Superior temporal gyrus (tissue), 1 donor: ENCODE data around the gene BIK.
"Not testable (repeated sequence)": the region's sequence is repeated elsewhere in the genome, so short reads cannot be mapped to it uniquely, and the experiment has no call there.

Experiments
- DNase-seq: peaks from one replicate; pipeline ENCODE4 v3.0.0-alpha.2; 2016; ENCODE audit errors: extremely low spot score

The BIK gene, protein sequence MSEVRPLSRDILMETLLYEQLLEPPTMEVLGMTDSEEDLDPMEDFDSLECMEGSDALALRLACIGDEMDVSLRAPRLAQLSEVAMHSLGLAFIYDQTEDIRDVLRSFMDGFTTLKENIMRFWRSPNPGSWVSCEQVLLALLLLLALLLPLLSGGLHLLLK

DNA sequence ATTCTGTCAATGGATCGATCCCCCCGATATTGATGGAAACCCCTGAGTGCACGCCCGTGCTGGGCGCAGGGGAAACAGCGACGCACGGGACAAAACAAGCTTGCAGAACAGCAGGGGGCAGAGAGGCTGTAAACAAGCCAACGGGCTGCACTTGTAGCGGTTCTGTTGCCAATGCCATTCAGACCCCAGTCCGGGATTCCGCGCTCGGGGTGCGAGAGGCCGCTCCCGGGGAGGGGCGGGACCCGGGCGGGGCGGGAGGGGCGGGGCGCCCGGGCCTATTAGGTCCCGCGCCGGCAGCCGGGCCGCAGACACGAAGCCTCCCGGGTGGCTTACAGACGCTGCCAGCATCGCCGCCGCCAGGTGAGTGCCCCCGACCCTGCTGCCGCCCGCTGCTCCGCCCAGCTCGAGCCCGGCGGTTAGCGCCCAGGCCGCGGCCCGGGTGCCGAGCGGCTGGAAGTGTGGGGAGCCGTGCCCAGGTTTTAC, at the start of gene BIK:
Gene BIK (plus strand): TSS at position 307 of the 483 bp plus-strand sequence. CDS start 13,273 bp downstream, outside the sequence.
- DNase-seq, result no peak

DNA sequence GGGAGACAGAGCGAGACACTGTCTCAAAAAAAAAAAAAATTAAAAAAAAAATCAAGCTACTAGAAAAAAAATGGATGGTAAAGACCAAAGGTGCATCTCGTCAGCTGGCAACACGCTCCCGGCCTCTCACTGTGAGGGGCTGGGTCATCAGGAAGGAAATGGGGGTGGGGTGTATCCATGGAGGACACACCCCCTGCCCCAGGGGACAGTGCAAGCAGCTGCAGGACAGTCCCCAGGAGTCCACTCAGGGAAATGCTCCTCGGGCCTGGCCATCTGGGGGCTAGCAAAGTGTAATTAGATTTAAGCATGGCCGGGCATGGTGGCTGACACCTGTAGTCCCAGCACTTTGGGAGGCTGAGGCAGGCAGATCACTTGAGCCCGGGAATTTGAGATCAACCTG, 44.4 kb upstream of the BIK start:
- no peak for DNase-seq

DNA sequence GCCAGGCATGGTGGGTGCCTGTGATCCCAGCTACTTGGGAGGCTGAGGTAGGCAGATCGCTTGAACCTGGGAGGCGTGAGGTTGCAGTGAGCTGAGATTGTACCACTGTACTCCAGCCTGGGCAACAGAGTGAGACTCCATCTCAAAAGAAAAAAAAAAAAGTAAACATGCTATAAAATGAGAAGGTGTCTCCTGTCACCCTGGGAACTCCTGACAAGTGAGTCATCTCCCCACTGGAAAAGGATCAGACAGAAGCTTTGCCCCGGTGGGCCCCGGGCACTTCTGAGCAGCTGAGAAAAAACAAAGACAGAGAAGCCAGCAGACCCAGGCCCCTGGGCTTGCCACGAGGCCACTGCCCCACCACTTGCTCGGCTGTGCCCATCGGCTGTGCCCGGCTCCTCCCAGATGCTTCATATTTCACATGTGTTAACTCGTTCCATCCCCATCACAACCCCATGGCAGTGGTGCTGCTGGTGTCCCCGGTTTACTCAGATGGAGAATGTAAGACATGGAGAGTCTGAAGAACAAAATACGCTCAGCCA, 43.6 kb upstream of the BIK start:
- DNase-seq, result no peak

DNA sequence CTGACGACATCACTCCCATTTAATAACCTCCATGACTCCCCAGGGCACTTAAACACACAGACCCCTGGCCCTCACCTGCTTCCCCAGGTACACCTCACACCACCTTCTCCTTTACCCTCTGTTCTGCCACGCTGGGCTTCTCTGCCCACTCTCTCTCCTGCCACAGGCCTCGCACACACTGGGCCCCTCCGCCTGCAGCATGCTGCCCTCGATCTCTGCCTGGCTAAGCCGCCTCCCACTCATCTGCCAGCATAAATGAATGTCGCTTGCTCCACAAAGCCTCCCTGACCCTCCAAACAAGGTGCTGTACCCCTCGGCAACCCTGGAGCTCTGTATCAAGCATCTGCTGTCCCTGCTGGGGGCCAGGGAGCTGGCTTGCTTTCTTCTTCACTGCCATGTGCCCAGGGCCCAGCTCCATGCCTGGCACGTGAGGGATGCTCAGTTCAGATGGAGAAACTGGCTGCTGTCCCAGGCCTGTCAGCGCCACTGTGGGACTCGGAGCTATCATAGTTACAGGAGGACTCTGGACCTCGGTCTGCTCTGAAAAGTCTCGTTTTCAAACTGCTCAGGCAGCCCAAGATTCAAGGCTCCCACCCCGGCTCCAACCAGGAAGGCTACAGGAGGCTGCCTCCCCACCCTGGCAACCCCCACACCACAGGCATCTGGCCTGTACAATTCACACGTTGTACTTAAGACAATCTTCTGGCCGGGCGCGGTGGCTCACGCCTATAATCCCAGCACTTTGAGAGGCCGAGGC, 33.3 kb upstream of the BIK start:
- DNase-seq, result peak; percentile 22

DNA sequence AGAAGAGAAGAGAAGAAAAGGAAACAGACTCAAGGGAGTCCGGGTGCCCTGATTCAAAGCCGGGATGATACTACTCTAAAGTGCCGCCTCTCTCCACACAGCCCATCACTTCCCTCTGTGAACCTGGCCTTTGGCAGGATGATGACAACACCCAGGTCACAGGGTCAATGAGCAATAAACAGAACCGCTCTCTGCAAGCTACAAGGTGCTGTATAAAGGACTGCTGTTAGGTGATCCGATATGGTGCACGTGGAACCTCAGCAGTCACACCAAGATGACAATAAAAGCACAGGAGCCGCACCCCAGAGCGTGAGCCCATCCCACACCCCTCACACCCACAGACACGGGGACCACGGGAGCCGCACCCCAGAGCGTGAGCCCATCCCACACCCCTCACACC, 32.0 kb upstream of the BIK start:
- DNase-seq, result no peak

DNA sequence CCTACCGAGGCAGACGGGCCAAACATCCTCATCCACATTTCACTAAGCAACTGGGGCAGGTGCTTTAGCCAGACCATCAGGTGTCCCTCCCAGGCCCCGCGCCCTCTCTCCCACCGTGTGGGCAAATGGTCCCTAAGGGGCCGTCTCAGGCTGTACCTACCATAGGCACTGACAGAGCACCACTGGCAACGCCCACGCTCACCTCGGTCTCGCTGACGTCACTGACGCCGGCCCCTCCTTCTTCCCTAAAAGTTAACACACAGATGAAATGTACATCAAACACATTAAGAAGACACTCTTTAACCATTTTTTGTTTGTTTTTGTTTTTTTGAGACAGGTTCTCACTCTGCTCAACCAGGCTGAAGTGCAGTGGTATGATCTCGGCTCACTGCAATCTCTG, 30.8 kb upstream of the BIK start:
- DNase-seq, result no peak

DNA sequence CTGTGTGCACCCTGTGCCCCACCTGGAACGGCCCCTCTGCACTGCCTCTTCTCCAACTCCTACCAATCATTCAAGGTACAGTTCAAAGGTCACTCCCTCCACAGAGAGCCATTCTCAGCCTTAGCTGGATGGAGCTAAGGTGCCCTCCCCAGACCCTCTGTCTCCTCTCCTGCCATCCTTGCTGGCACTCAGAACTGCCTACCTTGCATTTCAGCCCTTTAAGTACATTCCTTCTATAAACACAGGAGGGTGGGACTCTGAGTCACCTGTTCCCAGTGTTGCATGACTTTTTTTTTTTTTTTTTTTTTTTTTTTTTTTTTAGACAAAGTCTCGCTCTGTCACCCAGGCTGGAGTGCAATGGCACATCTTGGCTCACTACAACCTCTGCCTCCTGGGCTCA, 29.9 kb upstream of the BIK start:
- DNase-seq, result no peak

DNA sequence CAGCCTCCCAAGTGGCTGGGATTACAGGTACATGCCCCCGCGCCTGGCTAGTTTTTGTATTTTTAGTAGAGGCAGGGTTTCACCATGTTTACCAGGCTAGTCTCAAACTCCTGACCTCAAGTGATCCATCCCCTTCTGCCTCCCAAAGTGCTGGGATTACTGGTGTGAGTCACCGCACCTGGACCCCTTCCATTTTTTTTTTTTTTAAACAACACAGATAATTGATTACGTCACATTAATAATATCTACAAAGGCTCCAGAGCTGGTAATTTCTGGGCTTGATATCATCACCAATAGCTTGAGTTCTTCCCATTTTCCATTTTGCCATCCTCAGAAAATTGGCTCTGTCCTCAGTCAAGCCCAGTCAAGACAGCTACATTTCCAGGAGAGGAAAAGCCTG, 28.6 kb upstream of the BIK start:
- no peak for DNase-seq

DNA sequence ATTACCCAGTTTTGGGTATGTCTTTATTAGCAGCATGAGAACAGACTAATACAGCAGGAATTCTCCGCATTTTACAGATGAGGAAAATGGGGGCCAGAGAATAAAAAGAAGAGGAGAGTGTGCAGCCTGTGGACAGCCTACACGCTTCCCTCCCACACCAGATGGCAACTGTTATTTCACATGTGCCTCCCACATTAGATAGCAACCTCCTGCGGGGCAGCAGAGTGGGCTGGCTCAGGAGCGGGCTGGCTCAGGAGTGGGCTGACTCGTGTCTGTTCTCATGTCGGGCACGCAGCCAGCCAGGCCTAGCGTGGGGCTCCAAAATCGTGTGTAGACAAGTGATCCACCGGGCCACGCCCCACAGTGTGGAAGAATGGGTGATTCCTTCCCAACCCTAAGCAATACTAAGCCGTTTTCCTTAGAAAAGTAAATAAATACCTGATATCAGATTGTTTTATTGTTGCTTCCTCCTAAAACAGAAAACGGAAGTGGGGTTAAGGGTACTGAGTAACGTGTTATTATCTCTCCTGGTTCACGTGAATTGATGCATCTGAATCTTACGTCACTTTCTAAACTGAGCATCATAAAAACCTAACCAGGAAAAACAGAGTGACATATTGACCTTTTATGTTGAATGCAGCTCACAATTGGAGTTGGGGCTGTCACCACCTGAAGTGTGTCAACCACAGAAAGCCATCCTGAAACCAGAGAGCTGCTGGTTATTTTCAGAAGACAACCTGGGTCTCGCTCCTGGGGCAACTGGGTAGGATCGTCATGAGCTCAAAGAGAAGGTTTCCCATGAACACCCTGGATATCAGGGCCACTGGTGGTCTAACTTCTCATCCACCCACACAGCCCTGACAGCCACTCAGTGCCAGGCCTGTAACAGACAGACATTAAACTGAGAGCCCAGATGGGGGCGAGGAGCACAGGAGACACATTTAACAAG, 24.6 kb upstream of the BIK start:
- DNase-seq, result no peak

DNA sequence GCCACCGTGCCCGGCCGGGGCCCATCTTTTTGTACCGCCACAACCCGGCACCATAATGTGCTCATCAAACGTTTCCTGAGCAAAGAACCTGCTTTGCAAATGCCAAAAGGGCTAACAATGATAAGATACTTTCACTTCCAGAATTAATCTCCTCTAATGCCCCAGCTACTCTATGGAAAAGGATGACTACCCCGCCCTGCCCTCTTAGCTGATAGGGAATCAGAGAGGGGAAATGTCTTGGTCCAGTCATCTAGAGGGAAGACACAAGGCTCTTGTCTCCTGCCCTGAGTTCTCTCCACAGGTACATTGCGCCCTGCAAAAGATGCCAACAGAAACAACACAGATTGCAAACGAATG, 21.9 kb upstream of the BIK start:
- no peak for DNase-seq

DNA sequence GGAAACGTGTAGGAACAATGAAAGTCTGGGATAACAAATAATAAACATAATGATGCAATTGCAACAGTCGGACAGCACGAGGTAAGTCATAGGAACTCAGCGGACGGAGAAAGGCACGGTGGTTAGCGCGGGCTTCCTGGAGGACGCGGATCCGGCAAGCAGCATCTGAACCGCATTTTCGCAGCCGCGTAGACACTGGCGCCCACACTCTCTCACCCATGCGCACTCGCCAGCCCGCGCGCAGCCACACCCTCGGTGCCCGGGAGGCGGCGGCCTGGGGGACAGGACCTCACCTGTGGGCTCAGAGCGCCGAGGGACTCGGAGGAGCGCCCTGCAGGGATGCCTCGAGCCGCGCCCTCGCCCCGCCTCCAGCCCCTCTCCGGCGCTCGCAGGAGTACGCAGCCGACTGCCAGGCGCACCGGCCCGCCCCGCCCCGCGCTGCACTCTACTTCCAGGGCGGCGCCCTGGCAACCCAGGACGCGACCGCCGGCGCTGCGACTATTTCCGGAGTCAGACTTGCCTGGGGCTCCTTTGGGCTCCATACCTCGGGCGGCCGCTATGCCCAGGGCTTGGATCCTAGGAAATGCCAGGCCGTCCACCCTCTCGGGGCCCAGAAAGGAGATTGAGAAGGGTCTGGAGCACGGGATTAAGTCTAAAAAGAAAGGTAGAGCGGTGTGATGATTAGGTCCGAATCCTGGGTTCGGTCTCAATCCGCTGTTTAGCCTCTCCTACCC, 21.4 kb upstream of the BIK start, which contains the start of gene TTLL1:
Gene TTLL1 (minus strand): TSS at position 408 of the 734 bp plus-strand sequence. CDS start 13,805 bp downstream, outside the sequence.
- DNase-seq, result peak; percentile 83

DNA sequence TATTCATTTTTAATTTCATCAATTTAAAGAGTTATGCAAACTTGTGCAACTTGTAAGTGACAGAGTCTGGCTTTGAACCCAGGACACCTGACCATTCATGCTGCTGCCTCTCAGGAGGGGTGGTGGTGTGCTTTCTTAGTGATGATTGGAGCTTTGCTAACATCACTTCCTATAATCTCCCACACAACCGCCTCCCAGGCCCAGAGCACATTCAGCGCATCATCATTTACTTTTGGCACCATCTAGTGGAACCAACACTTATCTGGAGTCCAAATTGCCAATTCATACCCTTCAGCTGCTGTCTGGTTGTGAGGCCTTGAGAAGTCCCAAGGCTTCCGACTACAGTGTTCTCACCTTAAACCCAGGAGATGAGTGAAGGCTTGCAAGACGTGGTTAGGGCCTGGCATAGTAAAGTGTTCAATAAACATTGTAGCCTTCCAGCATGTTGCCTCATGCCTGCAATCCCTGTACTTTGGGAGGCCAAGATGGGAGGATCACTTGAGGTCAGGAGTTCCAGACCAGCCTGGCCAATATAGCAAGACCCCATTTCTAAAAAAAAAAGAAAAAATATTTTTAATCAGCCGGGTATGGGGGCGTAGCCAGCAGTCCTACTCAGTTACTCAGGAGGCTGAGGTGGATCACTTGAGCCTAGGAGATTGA, 20.3 kb upstream of the BIK start:
- peak; percentile 78 for DNase-seq

DNA sequence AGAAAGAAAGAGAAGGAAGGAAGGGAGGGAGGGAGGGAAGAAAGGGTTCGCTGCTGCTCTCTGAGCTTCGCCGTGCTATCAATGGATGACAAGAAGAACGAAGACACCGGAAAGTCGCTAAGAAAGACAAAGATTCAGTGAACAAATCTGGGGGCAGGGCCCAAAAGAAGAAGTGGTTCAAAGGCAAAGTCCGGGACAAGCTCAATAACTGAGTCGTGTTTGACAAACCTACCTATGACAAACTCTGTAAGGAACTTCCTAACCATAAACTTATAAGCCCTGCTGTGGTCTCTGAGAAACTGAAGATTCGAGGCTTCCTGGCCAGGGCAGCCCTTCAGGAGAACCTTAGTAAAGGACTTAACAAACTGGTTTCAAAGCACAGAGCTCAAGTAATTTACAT, 18.5 kb upstream of the BIK start:
- no peak for DNase-seq

DNA sequence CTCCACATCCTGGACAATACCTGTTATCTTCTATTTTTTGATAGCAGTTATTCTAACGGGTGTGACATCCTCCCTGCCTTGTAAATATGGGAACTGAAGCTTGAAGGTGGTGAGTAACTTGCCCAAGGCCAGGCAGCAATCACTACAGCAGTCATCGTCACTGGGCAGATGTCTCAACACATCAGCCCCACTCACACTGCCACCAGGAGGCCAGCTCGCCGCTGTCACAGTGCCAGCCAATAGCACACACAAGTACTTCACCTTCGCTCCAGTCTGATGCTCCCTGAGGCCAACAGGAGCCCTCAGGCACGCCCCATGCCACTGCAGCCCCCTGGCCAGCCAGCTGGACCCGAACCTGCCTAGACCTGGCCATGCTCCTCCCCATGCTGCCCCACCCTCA, 16.5 kb upstream of the BIK start:
- no peak for DNase-seq

DNA sequence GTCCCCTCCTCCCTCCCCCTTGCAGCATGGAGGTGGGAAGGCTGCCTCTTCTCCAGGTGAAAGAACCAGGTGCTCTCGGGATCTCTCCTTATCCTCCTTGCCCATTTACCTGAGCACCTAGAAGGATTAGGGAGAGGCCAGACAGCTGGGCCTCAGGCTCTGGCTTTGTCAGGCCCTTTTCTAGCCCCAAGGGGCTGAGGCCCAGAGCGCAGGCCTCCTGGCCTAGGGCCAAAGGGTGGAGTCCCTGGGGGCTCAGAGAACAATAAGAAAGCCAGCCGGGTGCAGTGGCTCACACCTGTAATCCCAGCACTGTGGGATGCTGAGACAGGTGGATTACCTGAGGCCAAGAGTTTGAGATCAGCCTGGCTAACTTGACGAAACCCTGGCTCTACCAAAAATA, 16.0 kb upstream of the BIK start:
- DNase-seq, result no peak

DNA sequence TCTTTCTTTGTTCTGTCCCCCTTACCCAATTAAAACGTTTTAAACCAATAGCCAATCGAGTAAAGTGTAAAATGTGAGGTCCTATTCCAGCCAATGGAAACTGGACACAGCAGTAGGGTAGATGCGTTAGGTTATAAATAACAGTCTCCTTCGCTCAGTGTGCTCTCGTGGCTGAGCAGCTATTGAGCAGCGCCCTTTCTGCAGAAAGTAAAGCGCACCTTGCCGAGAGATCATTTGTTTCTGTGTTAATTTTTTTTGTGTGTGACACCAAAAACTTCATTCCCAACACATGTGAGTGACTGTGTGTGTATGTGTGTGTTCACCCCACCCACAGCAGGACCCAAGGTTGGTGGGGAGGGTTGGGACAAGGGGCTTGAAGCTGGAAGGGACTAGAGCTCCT, 14.1 kb upstream of the BIK start:
- no peak for DNase-seq

DNA sequence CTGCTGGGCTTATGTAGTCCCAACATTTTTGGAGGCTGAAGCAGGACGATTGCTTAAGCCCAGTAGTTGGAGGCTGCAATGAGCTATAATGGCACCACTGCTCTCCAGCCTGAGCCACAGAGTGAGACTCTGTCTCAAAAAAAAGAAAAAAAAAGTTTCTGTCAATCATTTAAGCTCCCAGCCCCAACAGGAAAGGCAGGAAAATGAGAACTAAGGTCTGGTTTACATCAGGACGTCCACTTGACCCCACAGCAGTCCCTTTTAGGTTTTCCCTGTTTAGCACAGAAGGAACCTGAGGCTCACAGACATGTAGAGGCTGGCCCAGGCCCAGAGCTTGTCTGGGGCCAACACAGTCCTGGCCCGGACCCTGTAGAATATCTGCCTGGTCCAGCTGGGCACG, 12.2 kb upstream of the BIK start:
- DNase-seq, result no peak

DNA sequence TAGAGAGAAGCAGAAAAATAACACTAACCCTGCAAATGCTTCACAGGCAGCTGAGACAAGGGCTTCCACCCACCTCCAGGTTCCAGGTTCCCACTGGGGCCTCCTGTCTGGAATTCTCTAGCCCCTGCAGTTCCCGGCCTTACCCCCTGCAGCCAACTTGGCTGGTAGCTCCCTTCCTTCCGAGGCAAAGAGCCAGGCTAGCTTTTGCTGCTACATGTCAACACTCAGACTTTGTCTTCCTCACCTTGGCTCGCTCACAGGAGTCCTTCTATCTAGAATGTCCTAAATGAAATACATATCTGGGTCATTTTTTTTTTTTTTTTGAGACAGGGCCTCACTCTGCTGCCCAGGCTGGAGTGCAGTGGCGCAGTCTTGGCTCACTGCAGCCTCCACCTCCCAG, 11.5 kb upstream of the BIK start:
- DNase-seq, result no peak

DNA sequence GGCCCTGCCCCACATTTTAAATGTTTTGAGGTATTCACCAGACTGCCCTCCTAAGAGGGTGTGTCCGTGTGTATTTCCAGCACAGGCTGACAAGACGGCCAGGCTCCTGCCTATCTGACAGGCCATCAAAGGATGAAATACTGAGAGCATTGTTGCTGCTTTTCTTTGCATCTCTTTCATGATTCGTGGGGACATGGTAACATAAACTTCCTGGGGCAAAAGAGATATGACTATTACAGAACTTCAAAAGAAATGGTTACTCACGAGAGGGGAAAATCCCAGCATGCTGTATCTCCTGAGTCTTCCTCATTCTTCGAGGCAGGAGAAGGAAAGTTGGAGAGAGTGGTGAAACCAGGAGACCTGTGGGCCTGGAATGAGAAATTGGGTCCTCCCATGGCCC, 10.3 kb upstream of the BIK start:
- no peak for DNase-seq

DNA sequence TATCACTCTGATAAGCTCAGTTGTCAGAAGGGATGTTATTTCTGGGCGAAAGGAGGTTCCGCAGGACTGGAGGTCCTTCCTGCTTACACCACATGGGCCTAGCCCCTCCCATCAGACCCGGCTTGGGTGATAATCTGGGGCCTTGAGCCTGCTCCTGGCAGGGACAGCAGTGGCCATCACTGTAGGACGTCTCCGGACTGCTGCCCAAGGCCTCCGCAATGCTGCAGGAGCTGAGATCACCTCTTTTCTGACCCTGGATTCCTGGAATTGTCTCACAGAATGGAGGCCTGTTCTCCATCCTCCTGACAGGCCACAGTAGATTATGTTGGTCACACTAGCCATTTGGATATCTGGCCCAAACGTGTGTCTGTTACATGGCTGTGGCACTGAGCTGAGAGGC, 9.2 kb upstream of the BIK start:
- no peak for DNase-seq

DNA sequence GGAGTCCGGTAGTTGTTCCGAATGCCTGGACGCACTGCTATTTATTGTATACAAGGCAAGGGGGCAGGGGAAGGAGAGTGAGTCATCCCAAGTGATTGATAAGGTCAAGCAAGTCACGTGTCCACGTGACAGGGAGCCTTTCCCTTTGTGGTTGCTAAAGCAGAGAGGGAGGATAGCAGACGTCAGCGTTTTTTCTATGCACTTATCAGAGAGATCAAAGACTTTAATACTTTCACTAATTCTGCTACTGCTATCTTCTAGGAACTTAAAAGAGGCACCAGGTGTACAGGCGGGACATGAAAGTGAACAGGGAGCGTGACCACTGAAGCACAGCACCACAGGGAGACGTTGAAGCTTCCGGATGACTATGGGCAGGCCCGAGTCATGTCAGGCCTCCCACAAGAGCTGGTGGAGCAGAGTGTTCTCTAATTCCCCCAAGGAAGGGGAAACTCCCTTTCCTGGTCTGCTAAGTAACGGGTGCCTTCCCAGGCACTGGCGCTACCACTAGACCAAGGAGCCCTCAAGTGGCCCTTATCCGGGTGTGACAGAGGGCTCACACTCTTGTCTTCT, 6.4 kb upstream of the BIK start:
- DNase-seq, result not testable (repeated sequence)
